MCF 10A (cell line): ENCODE measurements around the gene GFRA1. TPM values are rescaled to one million over a fixed set of nuclear protein-coding genes. Genes with fewer than 3 reads are reported as not detected.

Experiments used
- BruUV-seq: library from RNA; stranded (reverse); fragments of 400-500 nt; replicated peaks from 2 replicates; lab custom pipeline; 2021; lab: Mats Ljungman, UMichigan
- CTCF ChIA-PET: fragments of 300-600 bp; sonication (Branson Sonifier 250); formaldehyde crosslinking; extraction: SDS; loops from one replicate; lab custom pipeline; 2021; ENCODE audit warnings: antibody characterized with exemption, inconsistent platforms; lab: Yijun Ruan, JAX
- POLR2A ChIA-PET: fragments of 300-600, 350-650 bp; sonication (Branson Sonifier 250); formaldehyde crosslinking; extraction: SDS; loops from one replicate; lab custom pipeline; 2020; ENCODE audit warnings: antibody characterized with exemption, inconsistent platforms; lab: Yijun Ruan, JAX
- DNase-seq: peaks from one replicate; pipeline ENCODE4 v3.0.0-alpha.2; 2018; ENCODE audit not compliant: unreplicated experiment
- H3K27ac Mint-ChIP-seq: one replicate; pipeline ENCODE4 v1.8.0; 2022; ENCODE audit warnings: mild to moderate bottlenecking, low read depth, mixed read lengths; ENCODE audit not compliant: unreplicated experiment
- H3K27me3 Mint-ChIP-seq: one replicate; pipeline ENCODE4 v1.8.0; 2022; ENCODE audit warnings: mixed read lengths; ENCODE audit not compliant: insufficient read depth, unreplicated experiment
- H3K36me3 Mint-ChIP-seq: one replicate; pipeline ENCODE4 v1.8.0; 2022; ENCODE audit warnings: mild to moderate bottlenecking, moderate library complexity, mixed read lengths; ENCODE audit not compliant: insufficient read depth, unreplicated experiment
- H3K4me1 Mint-ChIP-seq: one replicate; pipeline ENCODE4 v1.8.0; 2022; ENCODE audit warnings: mixed read lengths; ENCODE audit not compliant: insufficient read depth, unreplicated experiment
- H3K4me3 Mint-ChIP-seq: one replicate; pipeline ENCODE4 v1.8.0; 2022; ENCODE audit warnings: mild to moderate bottlenecking, moderate library complexity, mixed read lengths; ENCODE audit not compliant: unreplicated experiment
- H3K9me3 Mint-ChIP-seq: one replicate; pipeline ENCODE4 v1.8.0; 2022; ENCODE audit warnings: mixed read lengths; ENCODE audit not compliant: unreplicated experiment
- intact Hi-C: fragments of 100-400 bp; cut with micrococcal nuclease; formaldehyde crosslinking; loops from 2 replicates; pipeline ENCODE4 v1.14.1; 2022
- total RNA-seq: library from RNA; stranded (reverse); gene quantifications from 2 replicates; pipeline ENCODE4 v1.2.3, GENCODE V29; 2022
- TF ChIP-seq, protein P1 (sequence below): fragments of 200-600 bp; IDR thresholded peaks from one replicate; pipeline ENCODE4 v1.8.0; 2022; ENCODE audit warnings: antibody characterized with exemption, mild to moderate bottlenecking; ENCODE audit not compliant: unreplicated experiment

GFRA1 gene
- total RNA-seq, 1 experiment from 2014 or later, result not detected

DNA sequence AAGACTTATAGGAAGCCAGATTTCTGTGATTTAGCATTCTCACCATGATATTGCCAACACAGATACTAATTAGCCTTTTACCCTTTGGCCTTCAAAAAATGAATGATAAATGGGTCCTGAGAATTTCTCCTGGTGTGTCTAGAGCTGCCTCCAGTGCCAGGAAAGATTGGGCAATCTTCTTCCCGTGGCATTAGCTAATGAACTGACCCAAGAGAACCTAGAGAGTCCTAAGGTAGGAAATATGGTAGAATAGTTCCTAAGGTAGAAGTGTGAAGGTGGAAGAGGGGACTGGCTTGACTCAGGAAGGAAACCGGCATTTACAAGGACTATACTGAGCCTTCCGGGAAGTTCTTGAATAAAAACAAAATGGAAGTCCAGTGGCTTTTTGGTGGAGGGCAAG is 133.1 kb downstream of the GFRA1 start:
- Mint-ChIP-seq H3K9me3 (no peaks in the 10 kb centered on the region), H3K4me1 (peaks cover 5% of the 10 kb centered on the region), H3K27me3 (peaks cover 46% of the 10 kb centered on the region), H3K4me3 (no peak overlapping the region), H3K36me3 (no peaks in the 10 kb centered on the region), H3K27ac (no peak overlapping the region)
- intact Hi-C loops, result no loop called here
- DNase-seq, result peak; percentile 25
- ChIA-PET CTCF (no interaction called here), POLR2A (interaction anchor here (1.3 kb wide), 1 partner anchor 10 kb away, joined by 3 read pairs; no protein-coding TSS in a partner anchor)
- BruUV-seq, result no TSS peak
- TF ChIP-seq, protein P1, sequence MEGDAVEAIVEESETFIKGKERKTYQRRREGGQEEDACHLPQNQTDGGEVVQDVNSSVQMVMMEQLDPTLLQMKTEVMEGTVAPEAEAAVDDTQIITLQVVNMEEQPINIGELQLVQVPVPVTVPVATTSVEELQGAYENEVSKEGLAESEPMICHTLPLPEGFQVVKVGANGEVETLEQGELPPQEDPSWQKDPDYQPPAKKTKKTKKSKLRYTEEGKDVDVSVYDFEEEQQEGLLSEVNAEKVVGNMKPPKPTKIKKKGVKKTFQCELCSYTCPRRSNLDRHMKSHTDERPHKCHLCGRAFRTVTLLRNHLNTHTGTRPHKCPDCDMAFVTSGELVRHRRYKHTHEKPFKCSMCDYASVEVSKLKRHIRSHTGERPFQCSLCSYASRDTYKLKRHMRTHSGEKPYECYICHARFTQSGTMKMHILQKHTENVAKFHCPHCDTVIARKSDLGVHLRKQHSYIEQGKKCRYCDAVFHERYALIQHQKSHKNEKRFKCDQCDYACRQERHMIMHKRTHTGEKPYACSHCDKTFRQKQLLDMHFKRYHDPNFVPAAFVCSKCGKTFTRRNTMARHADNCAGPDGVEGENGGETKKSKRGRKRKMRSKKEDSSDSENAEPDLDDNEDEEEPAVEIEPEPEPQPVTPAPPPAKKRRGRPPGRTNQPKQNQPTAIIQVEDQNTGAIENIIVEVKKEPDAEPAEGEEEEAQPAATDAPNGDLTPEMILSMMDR, result no peak

DNA sequence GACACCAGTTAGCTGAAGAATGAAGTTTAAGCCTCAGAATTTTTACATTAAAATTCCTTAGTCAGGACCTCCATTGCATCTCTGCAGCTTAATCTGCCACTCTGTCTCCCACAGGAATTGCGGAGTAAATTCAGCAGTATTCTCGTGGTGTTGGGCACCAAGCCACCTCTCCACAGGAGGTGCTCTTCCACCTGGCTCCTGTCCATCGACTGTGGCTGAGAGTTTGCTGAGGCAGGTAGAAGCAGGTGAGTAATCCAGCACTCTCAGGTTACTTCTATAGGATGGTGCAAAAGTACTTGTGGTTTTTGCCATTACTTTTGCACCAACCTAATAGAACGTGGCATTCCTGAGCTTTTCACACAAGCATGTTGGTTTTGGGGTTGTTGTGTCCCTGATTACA is 134.1 kb downstream of the GFRA1 start:
- peaks cover 5% of the 10 kb centered on the region for H3K4me1 Mint-ChIP-seq
- peak; percentile 83 for DNase-seq
- H3K27me3 Mint-ChIP-seq, result peaks cover 46% of the 10 kb centered on the region
- H3K9me3 Mint-ChIP-seq, result no peaks in the 10 kb centered on the region
- CTCF ChIA-PET, result interaction anchor here (0.6 to 1.1 kb wide), 6 partner anchors 9 to 394 kb away, joined by 3 to 4 read pairs (median 4); no protein-coding TSS in a partner anchor
- no peak overlapping the region for H3K4me3 Mint-ChIP-seq
- H3K27ac Mint-ChIP-seq, result no peak overlapping the region
- POLR2A ChIA-PET, result interaction anchor here (1.0 to 1.3 kb wide), 2 partner anchors 54 to 193 kb away, joined by 3 read pairs; no protein-coding TSS in a partner anchor
- TF ChIP-seq, protein P1, result no peak
- no peaks in the 10 kb centered on the region for H3K36me3 Mint-ChIP-seq
- no TSS peak for BruUV-seq
- intact Hi-C loops, result no loop called here

GRCh38 chr10:116136261-116136660 is 136.7 kb downstream of the GFRA1 start:
- no peak for DNase-seq
- CTCF ChIA-PET, result interaction anchor here (0.5 to 1.2 kb wide), 2 partner anchors 13 to 38 kb away, joined by 3 read pairs; no protein-coding TSS in a partner anchor

DNA sequence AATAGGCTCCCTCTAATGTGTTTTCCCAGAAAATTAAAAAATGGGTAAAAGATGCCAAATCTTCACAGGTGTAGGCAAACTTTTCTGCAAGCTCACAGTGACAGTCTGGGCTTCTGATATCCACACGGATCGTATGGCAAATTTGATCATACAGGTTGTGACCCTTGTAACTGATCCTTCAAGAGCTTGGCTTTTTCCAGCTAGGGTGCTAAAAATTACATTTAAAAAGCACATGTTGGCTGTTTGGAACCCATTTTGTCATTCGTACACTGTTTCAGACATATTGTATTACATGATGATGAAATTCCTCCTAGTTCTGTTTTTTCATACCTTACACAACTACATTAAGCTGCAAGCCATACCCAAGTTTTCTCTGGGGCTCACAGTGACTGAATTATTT is 138.7 kb downstream of the GFRA1 start:
- TF ChIP-seq, protein P1, result no peak
- ChIA-PET CTCF (interaction anchor here (0.6 to 1.0 kb wide), 3 partner anchors 77 to 1311 kb away, joined by 3 to 4 read pairs (median 3); no protein-coding TSS in a partner anchor), POLR2A (no interaction called here)
- Mint-ChIP-seq H3K27me3 (peaks cover 6% of the 10 kb centered on the region), H3K4me3 (no peak overlapping the region), H3K27ac (no peak overlapping the region), H3K9me3 (no peaks in the 10 kb centered on the region), H3K36me3 (no peaks in the 10 kb centered on the region), H3K4me1 (peaks cover 5% of the 10 kb centered on the region)
- no TSS peak for BruUV-seq
- intact Hi-C loops, result no loop called here
- DNase-seq, result peak; percentile 24

More at GRCh38 chr10:116136261-116136660, 136.7 kb downstream of the GFRA1 start:
- Mint-ChIP-seq H3K4me3 (no peak overlapping the region), H3K9me3 (no peaks in the 10 kb centered on the region), H3K4me1 (peaks cover 5% of the 10 kb centered on the region), H3K27me3 (peaks cover 26% of the 10 kb centered on the region), H3K36me3 (no peaks in the 10 kb centered on the region), H3K27ac (no peak overlapping the region)
- BruUV-seq, result no TSS peak
- POLR2A ChIA-PET, result no interaction called here
- TF ChIP-seq, protein P1, result no peak
- intact Hi-C loops, result no loop called here
